ENCODE measurements around the gene SLC25A13.
"Not testable (repeated sequence)": the region's sequence is repeated elsewhere in the genome, so short reads cannot be mapped to it uniquely, and the experiment has no call there.

Gene SLC25A13

DNA sequence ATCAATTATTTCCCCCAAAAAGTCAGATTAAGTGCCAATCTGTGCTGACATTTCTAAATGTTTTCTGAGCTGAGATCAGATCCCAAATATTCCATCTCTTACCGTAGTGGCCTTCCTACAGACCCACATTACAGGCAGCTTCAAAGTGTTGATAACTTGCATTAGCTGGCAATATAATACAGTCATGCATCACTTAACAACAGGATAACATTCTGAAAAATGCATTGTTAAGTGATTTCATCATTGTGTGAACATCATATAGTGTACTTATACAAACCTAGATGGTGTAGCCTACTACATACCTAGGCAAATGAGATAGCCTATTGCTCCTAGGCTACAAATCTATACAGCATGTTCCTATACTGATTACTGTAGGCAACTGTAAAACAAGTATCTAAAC, 22.4 kb downstream of the SLC25A13 start:
- peak; percentile 83 for FAIRE-seq
- DNase-seq (ENCODE audit: low spot score), result peak; percentile 63

DNA sequence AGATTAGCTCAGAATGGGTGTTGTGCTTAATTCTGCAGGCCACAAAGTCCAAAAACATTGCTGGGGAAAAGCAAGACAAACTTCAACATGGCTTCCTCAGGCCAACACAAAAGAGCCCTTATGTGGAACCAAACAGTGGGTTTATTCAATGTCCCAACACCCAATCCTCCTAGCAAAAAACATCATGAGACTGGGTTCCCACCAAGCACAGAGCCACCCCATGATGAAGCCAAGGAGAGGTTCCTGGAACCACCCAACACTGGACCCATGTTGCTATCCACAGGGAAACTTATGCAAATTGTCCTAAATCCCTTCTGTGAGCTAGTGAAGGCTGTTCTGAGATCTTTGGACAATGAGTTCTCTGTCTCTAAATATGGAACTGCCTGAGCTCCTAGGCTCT, 24.0 kb downstream of the SLC25A13 start:
- DNase-seq (ENCODE audit: low spot score) (no peak), FAIRE-seq (no peak)

DNA sequence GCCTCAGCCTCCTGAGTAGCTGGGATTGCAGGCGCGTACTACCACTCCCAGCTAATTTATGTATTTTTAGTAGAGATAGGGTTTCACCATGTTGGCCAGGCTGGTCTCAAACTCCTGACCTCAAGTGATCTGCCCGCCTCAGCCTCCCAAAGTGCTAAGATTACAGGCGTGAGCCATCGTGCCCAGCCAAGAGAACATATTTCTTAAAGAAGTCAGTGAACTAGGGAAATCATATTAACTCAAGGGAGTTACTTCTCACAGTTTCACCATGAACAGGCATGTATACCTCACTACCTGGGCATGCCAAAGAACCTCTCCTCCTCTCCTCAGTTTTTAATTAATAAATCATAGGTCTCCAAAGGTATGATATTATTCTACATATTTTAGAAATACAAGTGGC, 24.5 kb downstream of the SLC25A13 start:
- FAIRE-seq, result not testable (repeated sequence)

DNA sequence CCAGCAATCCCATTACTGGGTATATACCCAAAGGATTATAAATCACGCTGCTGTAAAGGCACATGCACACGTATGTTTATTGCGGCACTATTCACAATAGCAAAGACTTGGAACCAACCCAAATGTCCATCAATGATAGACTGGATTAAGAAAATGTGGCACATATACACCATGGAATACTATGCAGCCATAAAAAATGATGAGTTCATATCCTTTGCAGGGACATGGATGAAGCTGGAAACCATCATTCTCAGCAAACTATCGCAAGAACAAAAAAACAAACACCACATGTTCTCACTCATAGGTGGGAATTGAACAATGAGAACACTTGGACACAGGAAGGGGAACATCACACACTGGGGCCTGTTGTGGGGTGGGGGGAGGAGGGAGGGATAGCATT, 28.0 kb downstream of the SLC25A13 start:
- not testable (repeated sequence) for DNase-seq (ENCODE audit: low spot score); FAIRE-seq

More for the DNA sequence above, 24.5 kb downstream of the SLC25A13 start:
- DNase-seq (ENCODE audit: low spot score), result not testable (repeated sequence)

DNA sequence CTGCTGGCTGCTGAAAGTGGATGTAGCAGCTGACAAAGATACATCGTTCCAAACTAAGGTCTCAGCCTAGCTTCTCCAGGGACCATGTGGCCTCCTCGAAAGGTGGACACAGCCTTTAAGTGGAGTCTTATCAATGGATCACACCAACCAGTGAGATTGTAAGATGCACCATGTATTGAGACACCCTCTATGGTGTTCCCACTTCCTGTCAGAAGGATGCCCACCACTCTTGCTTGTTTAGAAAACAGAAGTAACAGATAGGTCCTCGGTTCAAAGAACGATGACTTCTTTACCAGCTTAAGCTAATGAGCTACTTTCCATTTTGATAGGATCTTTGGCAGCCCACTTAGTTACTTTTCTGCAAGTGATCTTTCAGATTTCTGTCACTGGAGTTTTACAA, 34.3 kb downstream of the SLC25A13 start:
- FAIRE-seq, result no peak
- no peak for DNase-seq (ENCODE audit: low spot score)

DNA sequence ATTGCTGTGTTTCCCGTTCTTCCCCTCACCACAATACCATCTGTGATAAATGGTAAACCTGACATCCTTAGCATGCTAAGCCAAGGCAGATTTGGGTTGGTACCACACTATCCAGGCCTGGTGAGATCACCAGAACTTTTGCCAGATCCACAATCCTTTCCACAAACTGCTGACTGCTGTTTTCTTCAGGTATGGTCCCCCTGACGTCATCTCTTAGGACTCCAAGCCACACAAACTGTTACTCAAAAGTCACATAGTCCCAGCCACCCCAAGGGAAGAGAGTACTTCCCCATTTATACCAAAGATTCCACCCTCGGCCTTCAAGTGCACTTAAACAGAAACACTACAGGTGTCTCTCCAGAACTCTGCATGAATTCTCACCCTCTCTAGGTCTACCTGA, 34.8 kb downstream of the SLC25A13 start:
- FAIRE-seq, result no peak

DNA sequence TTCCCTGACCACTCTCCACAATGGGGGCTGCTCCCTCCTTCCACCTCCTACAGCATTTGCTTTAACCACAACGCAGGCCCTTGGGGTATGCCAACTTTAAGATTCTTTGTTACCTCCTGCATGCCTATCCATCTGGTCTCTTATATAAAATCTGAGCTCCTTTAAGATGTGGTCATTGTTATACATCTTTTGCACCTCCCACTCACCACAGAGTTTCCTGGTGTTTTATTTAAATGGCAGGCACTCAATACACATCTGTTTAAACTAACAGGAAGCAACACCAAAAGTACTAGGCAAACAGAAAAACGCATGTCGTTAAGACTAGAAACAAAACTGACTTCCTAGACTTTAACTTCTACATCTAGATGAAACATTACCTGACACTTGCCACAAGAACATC, 36.3 kb downstream of the SLC25A13 start:
- DNase-seq (ENCODE audit: low spot score) (no peak), FAIRE-seq (no peak)

More for the DNA sequence above, 34.8 kb downstream of the SLC25A13 start:
- no peak for DNase-seq (ENCODE audit: low spot score)

DNA sequence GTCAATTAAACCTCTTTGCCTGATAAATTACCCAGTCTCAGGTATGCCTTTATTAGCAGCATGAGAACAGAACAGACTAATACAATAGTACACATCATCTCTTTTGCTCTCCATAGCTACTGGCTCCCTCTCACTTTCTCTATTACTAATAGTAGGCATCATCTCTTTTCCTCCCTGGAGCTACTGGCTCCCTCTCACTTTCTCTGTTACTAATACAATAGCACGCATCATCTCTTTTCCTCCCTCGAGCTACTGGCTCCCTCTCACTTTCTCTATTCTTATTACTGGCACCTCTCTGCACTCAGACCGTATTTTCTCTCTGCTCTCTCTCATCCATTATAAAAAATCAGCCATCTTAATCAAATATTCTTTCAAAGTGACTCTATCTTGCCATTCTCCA, 37.1 kb downstream of the SLC25A13 start:
- FAIRE-seq, result no peak
- no peak for DNase-seq (ENCODE audit: low spot score)

DNA sequence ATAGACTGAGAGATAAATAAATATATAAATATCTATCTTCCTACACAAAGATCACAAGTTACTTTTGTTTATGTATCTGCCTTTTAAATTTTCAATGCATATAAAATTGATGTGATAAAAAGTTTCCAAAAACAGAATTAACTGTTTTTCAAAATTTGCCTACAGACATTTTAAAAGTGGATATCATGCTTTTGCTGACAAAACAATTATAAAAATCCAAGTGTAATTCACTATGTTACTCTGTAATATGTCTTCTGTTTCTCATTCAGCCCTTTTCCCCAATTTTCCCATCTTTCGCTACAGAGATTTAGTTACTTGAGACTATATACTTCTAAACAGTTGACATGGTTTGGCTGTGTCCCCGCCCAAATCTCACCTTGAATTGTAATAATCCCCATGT, 37.7 kb downstream of the SLC25A13 start:
- FAIRE-seq (no peak), DNase-seq (ENCODE audit: low spot score) (no peak)

DNA sequence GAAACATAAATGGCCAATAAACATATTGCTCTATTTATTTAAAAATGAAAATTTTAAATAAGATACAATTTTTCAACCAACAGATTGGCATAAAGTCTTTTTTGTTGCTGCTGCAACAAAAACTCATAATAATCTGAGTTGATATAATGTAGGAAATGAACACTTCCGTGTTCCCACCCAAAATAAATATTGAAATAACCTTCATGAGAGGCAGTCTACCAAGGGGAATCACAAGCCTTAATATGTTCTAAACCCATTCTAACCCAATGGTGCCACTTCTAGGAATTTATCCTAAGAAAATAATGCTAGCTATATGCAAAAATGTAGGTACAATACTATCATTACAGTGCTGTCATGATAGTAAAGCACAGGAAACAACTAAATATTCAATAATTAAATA, 39.1 kb downstream of the SLC25A13 start:
- DNase-seq (ENCODE audit: low spot score) (no peak), FAIRE-seq (no peak)

DNA sequence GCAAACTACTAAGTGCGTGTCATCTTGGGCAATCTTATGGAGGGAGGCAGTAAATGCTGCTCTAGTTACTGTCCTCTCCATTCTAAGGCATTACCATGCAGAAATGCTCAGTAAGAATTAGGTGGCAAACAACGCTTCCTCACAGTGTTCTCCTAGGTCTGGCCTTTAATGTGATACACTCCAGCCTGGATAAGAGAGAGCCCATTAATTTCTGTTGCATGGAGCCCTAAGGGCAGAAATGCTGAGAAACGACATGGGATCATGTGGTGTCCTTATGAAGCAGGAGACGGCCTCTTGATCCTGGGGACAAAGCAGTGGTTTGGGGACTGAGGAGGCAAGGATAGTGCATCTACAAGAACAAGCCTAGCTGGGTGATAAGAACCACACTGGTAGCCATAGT, 44.0 kb downstream of the SLC25A13 start:
- FAIRE-seq (no peak), DNase-seq (ENCODE audit: low spot score) (no peak)

DNA sequence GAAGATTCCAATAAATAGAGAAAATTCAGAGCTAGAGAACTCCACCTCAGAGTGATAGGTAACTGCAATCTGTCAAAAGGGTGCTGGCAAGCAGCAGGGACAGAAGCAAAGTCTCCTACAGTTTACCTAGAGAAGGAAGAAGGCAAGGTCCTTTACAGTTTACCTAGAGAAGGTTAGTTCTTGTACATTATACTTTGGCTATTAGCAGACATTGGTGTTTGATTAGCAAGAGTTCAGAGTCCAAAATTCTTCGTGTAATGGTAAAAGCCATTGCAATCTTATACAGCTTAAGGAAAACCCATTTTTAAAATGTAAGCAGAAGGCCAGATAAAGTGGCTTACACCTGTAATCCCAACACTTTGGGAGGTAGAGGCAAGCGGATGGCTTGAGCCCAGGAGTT, 45.9 kb downstream of the SLC25A13 start:
- DNase-seq (ENCODE audit: low spot score) (no peak), FAIRE-seq (no peak)

DNA sequence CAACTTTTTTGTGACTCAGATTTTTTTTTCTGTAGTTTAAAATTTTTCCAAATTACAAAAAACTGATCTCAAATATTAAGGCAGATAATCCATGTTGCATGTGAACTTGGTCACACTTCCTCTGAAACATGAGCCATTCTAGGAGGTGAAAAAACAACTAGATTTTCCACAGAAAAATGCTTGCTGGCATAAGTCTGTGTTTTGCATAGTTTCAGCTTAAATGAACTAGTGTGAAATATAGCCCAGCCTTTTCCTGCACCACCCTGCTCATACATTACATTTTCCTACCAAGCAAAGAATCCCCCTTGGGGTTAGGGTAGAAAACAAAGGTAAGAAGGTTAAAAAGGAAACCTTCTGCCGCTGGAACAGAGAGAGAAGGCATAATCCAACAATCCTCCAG, 48.2 kb downstream of the SLC25A13 start:
- FAIRE-seq (no peak), DNase-seq (ENCODE audit: low spot score) (no peak)

DNA sequence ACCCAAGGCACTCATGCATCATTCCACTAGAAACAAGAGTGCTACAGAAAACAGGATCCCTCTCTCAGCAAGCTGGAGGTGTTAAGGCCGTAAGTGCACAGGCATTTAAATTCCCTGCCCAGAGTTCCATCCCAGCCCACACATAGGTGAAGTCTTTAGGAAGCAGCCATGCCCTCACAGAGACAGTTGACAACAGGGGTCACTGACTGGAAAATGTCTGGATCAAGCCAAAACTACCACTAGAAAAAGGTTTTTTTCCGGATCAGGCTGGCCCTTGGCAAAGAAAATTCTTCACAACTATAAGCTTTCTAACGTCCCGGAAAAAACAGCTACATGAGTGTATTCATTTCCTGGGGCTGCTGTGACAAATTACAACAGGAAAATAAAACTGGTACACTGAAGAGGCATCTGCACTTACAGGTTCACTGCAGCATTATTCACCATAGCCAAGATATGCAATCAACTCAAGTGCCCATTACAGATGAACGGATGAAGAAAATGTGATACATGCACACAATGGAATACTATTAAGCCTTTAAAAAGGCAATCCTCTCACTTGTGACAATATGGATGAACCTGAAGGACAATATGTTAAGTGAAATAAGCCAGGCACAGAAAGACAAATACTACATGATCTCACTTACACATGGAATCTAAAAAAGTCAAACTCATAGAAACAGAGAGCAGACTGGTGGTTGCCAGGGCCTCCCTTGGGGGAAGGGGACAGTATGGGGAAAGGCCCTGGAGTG, 52.5 kb downstream of the SLC25A13 start:
- DNase-seq (ENCODE audit: low spot score), result no peak
- no peak for FAIRE-seq

DNA sequence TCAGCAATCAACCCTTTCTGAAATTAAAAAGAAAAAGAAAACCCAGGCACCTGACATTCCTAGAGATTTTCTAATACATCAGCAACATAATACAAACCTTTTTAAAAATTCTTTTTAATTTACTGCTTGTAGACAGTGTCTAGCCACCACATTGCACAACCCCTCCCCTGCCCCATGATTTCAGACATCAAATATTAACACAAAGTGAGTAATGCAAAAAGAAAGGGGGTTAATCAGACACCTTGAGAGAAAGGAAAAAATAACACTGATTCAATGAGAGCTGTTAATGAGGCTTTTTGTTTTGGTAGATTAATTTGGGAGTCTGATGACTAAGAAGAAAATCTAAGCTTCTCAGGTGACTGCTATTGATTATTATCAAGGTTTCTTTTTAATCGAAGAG, 55.3 kb downstream of the SLC25A13 start:
- FAIRE-seq (no peak), DNase-seq (ENCODE audit: low spot score) (no peak)

DNA sequence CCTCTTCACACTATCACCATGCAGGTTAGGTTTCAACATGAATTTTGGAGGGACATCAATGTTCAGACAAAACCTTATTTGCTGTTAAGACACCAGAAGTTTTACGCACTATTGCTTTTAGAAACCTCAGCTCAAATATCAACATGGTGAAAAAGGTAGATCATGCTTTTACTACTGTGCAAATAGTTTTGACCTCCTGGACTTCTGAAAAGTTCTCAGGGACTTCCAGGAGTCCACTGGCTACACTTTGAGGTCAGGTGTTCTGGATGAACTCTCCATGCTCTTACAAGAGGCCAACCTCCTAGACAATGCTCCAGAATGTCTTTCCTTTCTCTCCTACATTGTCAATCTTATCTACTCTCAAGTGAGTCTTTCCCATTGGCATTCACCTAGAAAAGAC, 55.9 kb downstream of the SLC25A13 start:
- DNase-seq (ENCODE audit: low spot score) (no peak), FAIRE-seq (no peak)

DNA sequence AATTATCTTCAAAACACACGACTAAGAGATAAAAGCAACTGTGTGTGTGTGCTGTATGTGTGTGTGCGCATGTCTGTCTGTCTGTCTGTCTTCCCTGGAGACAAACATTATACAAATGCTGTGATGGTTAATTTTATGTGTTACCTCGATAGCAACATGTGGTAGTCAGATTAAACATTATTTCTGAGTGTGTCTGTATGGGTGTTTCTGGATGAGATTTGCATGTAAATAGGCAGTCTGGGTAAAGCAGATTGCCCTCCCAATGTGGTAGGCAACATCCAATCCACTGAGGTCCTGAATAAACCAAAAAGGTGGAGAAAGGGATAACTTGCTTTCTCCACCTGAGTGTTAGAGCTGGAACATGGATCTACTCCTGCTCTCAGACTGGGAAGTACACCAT, 67.9 kb downstream of the SLC25A13 start:
- FAIRE-seq (no peak), DNase-seq (ENCODE audit: low spot score) (no peak)

DNA sequence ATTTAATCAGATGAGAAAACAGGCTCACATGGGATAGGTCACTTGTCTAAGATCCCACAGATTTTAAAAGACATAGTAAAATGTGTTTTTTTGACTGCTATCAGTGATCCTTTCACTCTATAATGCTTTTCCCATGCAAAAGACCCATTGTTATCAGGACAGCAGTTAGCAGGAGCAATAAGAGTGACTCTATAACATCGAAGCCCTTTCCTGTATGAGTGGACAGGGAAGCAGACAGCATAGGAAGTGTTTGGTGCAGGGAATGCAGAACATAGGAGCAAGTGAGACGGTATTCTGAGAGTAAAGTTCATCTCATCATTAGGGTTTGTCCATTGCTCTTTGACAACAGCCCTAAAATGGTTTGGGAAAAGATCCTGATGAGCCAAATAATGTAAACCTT, 68.5 kb downstream of the SLC25A13 start:
- FAIRE-seq (no peak), DNase-seq (ENCODE audit: low spot score) (no peak)

DNA sequence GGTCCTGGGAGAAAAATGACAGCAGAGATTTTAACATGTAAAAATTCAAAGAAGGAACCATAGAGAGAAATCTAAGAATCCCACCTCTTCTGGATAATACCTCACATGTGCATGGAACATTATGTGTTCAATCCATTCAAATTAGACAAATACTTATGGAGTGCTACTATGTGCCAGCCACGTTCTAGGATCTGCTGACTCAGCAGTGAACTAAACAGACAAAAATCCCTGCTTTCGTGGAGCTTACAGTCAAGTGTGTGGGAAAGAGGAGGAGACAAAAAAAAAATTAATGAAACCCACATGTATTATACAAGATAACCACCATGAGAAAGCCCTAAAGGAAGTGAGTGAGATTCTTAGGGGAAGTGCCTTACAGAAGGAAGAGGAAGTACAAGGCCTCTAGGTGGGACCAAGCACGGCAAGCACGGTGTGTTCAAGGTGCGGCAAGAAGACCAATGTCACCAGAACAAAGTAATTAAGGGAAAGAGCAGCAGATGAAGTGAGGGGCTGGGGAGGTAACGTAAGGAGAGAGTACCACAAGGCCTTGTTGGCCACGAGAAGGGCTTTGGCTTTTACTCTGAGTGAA, 71.0 kb downstream of the SLC25A13 start:
- DNase-seq (ENCODE audit: low spot score), result no peak
- FAIRE-seq, result no peak

DNA sequence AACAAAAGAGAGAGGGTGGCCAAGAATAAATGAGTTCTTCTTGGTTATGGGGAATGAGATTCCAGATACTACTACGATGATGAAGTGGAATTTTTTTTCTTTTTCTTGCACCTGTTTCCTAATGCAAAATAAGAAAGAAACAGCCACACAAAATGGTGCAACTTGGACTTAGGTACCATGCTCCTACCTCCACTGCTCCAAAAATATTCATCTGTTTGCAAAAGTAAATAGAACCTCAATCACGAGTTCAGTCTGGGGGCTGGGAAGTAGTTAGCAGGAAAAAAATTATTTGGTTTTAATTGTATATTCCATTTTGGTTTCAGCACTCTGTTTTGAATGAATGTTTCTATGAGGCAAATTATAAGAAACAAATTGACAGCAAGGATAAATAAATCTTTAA, 73.5 kb downstream of the SLC25A13 start:
- FAIRE-seq, result no peak
- no peak for DNase-seq (ENCODE audit: low spot score)

DNA sequence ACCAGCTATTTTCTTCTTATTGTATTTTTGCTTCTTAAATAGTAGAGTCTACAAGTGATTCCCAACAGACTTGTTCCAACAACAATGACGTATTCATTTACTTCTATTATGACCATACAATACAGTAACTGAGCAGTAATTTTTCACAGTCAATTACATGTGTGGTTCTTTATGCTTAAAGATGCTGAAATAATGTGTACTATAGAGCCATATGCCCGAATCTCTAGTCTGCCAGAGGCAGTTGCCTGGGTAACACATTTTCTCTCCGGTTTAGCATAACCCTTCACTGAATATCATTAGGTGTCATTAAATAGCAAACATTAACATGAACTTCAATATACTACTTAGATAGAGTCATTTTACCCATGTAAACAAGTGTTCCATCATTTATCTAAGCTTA, 75.0 kb downstream of the SLC25A13 start:
- no peak for DNase-seq (ENCODE audit: low spot score)
- no peak for FAIRE-seq

DNA sequence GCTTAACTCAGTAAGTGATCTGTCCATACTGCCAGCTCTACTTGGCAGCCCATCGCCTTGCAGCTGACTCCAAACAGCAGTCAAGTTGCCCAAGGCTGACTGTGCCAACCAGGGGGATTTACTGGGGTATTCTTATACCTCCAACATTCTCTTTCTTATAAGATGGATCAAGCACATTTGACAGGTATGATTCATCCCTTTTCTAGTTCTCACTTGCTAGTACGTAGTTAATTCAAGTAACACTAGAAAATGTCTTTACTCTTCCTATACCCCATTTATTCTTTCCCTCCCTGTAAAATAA, 77.0 kb downstream of the SLC25A13 start:
- DNase-seq (ENCODE audit: low spot score), result no peak
- FAIRE-seq, result no peak

DNA sequence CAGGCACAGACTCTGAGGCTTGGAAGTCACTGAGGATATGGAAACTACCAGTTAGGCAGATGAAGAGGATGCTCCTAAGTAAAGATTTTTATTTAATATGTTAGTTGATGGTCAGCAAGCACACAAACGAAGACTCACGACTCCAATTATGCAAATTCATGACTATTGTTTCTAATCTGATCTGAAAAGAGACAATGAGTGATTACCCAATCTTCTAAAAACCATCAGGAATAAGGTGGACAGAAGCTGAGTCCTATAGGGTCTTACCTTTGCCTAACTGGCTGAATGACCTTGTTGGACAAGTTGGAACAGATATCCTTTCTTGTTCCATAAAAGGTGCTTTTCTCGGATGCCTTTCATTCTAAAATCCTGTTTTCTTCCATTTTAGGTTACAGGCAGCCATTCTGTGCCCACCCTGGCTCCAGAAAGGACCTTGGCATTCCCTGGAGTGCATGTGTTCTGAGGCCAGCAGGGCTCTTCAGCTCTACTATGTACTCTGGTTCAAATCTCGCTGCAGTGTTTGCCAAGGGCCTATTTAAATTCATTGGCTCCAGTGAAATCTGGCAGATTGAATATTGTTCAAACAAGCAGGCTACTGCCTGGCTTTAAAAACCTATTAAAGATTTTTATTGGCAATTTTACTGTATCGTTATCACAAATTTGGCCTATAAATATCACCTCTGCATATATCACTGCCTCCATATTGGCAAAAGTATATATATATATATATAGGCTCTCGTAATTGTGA, 77.5 kb downstream of the SLC25A13 start:
- no peak for DNase-seq (ENCODE audit: low spot score)

More for the DNA sequence above, 77.5 kb downstream of the SLC25A13 start:
- no peak for FAIRE-seq

All from RCC 7860 (cell line).